ENCODE measurements around the gene ANO6.
A peak's percentile ranks its signal among the peaks of the same experiment; 100 is the strongest.
"Not testable (repeated sequence)": the region's sequence is repeated elsewhere in the genome, so short reads cannot be mapped to it uniquely, and the experiment has no call there.

Gene ANO6

DNA sequence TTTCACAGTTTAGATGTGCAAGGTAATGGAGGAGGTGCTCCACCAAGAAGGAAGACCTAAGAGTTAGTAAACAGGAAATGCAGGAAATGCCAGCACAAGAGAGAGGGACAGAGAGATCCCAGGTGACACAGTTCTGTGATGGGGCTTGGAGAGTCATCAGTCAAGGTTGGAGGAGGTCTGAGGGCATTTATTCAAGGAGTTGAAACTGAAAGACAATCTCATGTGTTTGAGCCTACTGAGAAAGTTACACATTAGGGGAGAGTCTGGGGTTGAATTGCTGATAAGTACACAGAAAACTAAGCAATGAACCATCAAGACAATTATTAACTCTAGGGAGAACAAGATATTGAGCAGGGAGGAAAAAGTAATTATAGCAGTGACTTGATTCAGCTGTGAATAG is 138.5 kb downstream of the ANO6 start:
- no peak for DNase-seq

DNA sequence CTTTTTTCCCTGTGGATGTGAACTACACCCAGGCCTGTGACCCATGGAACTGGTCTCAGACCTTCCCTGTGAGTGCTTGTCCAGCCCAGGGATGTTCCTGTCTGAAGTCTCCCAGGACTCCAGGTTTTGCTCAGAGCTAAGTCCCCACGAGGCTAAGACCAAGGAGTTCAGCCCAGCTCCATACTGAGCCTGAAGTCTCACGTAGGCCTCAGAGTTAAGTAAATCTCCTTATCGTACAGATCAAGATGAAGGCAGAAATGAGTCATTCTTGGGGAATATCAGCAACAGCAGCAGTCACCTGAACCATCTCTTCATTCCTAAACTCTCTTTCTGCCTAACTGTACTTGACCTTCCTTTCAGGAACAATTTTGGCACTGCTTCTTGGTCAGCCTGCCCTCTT is 139.8 kb downstream of the ANO6 start:
- no peak for DNase-seq

DNA sequence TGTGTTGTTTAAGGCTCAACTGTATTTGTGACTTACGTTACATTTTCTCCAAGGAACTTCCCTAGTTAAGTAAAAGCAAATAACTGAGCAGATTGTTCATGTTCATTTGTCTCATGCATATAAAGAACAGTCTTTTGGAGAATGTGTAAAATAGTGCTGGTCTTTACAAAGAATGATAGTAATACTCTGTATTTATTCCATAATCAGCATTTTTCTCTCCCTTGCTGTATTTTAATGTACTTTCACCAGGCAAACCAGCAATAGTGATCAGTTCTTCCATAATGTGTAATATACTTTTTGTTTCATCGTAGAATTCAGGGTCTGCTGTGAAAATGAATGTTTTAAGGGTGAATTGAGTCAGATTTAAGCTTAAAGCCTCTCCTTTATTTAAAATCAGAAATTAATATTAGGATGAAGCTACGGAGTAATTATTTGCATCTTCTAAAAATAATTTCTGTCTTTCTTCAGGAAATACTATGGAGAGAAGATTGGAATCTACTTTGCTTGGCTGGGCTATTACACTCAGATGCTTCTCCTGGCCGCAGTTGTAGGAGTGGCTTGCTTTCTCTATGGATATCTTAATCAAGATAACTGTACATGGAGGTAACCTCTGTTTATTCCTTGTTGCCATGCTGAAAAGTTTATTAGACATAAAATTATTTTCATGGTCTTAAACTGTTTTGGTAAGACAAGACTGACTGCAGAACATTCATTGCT is 141.1 kb downstream of the ANO6 start:
- no peak for DNase-seq

DNA sequence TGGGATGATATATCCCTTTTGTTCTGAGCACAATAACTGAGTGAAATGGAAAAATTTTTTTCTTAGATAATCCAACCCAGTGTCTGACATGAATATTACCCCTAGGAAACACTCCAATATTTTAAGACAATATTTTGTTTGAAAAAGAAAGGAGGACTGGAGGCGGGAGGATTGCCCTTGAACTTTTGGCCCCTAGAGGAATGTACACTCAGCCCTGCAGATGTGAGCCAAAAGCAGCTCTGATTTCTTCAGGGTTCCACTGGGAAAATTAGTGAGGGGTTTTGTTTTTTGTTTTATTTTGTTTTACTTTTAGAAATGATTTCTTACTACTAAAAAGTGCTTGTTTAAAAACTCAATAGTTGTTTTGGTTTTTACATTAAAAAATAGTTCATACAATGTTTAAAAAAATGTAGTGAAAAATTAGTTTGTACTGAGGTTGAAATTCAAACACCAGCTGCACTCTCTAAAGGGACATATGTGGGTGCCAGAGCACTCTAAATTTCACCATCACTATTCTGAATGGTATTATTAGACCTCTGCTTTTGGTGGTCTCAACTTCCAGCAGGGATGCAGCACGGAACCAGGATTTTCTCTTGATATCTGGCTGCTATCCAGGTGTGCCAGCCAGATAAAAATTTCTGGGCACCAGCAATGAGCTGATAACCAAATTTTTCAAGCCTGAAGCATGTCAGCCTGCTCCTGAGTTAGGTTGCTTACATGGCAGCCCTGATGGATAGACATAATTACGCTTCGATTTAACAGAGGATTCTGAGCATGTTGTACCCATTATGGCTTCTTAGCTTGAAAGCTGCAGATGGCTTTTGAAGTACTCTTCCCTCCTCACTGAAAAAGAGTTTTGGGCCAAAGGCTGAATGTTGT is 141.9 kb downstream of the ANO6 start:
- no peak for DNase-seq

DNA sequence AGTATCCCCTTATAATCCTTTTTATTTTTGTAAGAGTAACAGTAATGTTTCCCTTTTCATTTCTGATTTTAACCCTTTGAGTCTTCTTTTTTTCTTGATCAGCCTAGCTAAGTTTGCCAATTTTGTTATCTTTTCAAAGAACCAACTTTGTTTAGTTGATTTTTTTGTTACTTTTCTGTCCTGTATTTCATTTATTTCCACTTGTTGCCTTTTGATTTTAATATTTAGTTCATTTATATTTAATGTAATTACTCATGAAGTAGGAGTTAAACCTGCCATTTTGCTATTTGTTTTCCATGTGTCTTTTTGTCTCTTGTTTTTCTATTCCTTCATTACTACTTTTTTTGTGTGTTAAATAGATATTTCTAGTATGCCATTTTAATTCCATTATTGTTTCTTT is 146.4 kb downstream of the ANO6 start:
- no peak for DNase-seq

DNA sequence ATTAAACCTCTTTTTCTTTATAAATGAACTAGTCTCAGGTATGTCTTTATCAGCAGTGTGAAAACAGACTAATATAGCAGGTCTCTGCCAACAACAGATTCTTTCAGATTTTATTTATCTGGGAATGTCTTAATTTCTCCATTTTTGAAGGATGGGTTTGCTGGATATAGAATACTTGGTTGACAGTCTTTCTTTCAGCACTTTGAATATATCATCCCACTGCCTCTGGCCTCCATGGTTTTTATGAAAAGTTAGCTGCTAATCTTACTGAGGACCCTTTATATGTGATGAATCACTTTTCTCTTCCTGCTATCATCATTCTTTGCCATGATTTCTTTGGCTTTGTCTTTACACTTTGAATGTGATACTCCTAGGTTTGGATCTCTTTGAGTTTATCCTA is 148.0 kb downstream of the ANO6 start:
- DNase-seq, result no peak

DNA sequence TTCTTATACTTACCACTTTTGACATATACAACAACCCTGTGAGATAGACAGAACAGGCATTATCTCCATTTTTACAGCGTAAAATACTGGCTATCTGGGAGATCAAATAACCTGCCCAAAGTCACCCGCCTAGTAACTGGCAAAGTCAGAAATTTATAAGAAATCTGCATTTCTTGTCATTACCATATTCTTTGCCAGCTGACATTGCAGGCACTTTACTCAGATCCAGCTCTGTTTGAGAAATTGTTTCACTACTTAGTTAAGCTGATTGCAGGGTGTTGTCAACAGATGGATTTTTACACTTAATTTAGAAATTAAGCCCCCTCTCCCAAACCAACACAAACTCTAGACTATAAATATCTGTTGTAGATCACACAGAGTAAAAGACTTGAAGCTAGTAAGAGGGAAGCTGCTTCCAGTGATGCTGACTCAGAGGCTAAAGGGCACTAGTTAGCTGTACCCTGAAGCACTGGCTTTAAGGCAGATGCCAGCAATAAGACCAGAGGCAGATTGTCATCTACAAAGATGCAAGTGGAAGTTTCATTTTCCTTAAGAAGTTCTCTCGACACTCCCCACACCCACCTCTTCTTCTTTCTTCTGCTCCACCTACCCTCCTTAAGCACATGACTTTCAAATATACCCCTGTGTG is 153.1 kb downstream of the ANO6 start:
- peak; percentile 76 for DNase-seq

DNA sequence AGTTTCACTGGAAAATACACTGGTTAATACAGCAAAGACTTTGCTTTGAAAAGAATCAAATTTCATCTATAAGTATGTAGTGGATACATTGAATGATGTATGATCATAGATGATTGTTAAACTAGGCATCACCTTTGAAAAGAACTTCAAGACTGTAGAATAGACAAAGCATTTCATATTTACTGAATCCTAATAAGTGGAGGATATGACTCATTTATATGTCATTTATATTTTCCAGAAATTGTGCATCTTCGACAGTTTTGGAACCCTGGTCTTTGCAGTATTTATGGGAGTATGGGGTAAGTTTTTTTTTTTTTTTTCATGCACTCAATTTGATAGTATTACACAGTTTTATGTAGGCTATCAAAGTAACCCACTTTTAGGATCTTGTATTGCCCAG is 161.9 kb downstream of the ANO6 start:
- peak; percentile 32 for DNase-seq

DNA sequence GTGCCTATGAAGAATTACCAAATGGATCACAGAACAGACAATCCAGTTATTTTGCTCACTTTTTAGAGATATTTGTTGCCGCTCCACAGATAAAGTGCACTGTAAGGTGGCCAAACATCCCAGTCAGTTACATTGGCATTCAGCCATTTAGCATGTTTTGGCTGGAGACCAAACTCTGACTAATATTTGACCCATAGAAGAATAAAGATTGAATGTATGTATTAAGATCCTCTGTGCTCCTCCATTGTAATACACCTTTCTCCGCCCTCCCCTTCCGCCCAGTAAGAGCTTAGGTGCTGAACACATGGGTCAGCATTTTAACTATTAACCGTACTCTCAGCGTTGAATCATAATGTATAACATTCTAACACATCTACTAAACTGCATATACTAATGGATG is 163.4 kb downstream of the ANO6 start:
- no peak for DNase-seq

DNA sequence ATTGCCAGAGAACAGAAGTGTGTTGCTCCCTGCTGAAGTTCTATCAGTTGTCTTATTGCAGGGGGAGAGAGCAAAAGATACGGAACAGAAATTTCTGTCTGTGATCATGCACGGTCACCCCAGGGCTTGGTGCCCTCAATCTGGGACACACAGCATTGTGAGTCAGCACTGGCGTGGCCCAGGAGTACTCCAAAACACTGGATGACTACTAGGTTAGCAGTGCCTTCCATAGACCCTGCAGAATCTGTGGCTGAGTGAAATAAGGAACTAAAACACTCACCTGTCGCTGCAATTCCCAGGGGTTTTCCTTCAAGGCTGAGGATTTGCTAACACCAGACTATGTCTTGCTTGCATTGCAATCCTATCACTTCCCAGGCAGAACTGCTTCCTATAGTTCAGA is 165.5 kb downstream of the ANO6 start:
- peak; percentile 10 for DNase-seq

DNA sequence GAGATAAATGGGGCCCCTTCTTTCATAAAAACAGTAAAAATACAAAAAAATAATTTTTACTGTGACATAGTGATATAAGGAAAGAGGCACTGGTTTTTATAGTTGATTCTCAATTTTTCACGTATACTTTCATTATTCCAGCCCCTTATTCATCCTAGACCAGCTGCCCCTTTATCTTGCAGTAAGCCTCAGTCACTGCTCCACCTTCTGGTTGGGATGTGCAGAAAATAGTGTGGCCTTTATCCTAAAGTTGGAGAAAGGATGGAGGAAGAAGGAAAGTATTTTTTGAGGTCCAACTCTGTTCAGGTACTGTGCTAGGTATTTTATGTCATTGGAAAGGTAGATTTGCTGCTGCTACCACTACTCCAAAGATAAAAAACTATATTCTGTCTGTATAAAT is 172.7 kb downstream of the ANO6 start:
- DNase-seq, result peak; percentile 40

DNA sequence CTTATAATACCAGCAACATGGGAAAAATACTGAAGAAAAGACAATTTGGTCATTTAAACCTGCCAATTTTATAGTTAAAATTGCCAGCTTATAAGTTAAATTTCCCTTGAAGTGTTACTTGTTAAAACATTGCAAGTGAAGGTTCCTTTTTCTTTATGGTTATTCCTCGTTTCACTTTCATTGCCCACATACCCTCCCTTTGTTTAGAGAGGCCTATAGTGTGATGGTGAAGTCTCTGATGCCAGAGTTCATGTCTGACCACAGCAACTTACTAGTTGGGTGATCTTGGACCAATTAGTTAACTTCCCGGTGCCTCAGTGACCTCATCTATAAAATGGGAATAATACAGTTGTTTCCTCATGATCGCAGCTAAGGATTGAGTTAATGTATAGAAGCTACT is 173.5 kb downstream of the ANO6 start:
- DNase-seq, result no peak

DNA sequence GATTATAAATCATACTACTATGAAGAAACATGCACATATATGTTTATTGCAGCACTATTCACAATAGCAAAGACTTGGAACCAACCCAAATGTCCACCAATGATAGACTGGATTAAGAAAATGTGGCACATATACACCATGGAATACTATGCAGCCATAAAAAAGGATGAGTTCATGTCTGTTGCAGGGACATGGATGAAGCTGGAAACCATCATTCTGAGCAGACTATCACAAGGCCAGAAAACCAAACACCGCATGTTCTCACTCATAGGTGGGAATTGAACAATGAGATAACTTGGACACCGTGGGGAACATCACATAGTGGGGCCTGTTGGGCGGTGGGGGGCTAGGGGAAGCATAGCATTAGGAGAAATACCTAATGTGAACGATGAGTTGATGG is 181.6 kb downstream of the ANO6 start:
- DNase-seq, result not testable (repeated sequence)

DNA sequence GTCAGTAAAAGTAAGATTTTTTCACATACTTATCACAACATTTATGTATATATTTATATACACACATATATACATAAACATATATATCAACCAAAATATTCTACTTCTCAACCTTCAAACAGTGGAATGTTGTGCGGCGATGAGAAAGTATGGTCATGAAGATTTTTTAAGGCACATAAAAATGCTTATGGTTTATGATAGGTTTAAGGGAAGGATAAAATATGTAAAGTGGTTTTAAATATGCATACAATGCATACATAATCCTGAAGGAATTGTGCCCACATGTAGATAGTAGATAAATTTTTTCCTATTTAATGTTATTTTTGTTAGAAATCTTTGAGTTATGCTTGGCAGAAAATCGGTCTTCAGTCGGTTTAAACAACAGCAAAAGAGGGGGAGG is 182.7 kb downstream of the ANO6 start:
- no peak for DNase-seq

DNA sequence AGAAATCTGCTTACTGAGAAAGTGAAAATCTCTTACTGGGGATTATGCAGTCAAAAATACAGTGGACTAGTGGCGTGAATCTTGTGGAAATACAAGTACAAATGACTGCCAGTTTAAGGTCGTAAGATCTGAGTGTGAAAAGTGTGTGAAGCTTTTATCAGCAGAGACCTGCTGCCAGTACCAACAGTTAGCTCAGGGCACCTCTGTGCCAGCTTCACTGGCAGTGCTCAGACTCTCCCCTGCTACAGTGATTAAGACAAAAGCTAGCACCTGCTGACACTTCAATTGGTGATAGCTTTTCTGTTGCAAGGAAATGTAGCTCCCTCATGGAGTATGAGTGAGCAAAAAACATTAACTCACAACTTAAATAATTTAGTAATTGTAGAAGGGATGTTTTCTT is 185.1 kb downstream of the ANO6 start:
- DNase-seq, result no peak

DNA sequence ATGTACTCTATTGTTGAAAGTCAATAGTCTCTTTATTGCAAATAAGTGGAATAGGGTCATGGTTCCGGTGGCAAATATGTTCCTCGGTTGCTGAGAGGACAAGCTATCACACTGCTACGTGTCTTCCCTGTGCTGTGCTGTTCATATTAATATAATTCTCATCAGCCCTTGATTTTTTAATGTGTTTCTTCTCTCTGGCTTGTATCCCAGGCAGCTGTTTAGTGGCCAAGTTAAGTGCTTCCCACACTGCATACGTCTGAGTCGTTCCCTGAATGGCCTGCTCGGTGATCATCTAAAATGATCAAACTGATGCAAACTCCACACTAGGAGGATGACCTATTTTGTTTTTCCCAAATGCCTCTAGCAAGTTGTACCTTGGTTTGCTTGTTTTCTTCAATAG is 186.4 kb downstream of the ANO6 start:
- DNase-seq, result no peak

DNA sequence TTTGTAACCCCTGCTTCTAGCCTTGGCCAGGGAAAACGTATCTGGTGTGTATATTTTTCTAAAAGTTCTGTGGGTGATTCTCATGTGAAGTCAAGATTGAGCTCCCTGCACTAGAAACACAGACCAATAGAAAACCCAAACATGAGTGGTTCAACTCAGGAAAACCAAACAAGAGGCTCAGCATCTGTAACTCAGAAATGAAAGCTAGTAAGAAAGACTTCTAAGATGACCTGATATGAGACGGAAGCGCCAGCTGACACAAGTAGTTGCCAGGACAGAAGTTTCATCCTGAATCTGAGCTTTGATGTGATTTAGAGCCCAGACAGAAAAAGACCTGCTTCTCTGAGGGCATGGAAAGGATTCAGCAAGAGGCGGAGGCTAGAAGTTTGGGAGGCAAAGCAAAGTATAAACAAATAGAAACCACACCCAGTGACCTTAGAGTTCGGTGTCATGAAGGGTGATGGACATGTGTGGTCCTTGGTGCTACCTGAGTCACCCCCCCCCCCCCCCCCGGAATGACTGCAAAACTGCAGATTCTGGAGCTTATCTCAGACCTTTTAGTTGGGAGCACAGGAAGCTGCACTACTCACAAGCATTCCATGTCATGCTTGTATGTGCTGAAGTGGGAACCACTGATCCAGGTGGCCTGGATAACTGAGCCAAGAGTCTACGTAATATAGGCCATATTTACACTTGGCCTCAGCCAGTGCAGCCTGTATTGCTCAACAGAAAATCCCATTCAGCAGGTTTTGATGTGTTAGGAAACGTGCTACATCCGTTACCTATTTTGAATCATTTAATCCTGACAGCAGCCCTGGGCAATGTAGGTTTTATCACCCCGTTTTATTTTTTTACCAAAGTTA is 191.3 kb downstream of the ANO6 start:
- DNase-seq, result no peak

DNA sequence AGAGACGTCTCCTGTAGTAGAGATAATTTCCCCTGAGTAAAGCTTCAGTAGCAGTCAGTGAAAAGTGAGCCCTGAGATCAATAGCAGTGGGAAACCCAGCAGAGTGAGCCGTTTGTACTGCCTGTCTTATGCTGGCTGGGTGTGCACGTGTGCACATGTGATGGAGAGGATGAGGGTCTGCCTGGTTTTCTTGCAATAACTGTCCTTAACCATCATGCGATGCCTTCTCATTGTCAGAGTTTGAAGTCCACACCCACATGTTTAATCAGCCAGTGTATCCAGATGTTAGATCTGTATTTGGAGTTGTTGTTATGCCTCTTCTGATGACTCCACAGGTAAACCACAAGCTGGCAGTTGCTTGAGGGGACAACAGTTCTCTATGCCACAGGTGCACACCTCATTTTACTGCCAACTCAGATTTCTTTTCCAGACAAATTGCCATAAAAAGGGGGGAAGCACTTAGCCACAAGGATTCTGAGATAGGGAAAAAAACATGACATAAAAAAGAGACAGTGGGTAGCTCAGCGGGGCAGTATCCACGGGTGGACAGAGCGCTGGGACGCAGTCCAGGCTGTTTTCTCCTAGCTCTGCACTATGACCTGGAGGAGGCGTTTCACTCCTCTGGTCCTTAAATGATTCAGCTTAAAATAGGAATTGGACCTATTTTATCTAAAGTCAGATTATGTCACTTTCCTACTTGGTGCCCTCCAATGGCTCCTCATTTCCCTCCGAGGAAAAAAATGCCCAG is 192.3 kb downstream of the ANO6 start:
- DNase-seq, result no peak

DNA sequence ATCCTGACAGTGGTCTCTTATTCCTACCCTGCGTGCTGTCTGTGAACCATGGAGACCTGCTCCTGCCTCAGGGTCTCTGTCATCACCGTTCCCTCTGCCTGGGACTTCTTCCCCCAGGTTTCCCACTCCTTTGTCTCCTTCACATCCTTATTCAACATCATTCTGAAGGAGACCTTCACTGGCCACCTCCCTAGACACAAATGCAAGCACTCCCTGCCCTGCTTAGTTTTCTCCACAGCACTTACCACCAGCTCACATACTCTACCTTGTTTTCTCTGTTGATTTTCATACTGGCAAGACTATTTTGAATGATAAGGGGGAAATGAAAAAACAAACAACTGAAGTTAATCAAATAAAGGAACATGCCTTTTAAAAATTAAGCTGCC is 192.8 kb downstream of the ANO6 start:
- no peak for DNase-seq

DNA sequence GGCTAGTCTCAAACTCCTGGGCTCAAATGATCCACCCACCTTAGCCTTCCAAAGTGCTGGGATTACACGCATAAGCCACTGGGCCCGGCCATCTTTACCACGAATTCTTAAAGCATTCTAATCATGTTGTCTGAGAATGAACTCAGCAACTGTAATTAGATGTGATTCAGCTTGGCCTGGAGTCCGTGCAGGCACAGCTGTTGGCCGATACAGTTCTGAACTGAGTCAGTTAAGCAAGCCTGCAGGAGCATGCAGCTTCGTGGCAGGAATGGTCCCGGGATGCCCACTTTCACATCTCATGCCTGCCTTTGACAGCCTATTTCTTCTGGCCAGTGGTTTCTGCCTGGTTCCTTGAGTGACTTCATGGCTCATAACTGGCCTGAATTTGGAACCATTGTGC is 194.1 kb downstream of the ANO6 start:
- peak; percentile 6 for DNase-seq

DNA sequence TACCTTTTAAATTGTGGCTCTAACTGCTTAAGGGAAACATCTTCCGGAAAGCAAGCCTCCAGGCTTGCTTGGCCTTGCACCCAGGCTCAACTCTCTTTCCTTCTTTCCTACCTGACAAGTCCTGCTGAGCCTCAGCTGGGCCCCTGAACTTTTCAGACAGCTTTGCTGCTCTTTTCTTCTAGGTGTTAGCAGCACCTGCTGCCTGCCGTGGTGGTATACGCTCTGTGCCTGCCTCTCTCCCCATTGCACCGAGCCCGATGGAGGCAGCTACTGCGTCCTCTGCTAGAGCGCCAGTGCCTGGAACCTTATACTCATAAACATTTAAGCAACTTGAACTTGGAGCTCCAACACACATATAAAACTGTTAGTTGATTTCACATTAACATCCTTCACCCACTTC is 195.7 kb downstream of the ANO6 start:
- DNase-seq, result no peak

DNA sequence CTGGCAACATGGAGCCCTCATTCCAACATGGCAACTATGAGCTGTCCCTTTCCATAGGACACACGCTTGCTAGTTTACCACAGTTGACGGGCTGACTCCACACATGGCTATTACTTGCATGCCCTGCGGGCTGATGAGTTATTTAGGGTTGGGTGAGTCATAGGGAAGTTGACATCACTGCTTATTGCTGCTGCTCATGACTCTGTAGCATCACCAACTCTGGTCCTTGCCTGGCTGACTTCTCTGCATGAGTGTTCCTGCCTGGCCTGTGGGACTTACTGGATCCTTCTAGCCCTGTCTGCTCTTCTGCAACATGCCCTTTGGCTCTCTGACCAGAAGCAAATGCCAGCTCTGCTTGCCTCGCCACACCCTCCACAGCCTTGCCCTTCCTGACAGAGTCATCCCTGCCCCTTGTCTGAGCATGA is 199.5 kb downstream of the ANO6 start:
- DNase-seq, result peak; percentile 99

Measured in HCEC 1CT (cell line).